Lower leg skin (tissue), 3 donors: ENCODE measurements around the gene KIAA0930.

Source experiments
- POLR2A ChIP-seq, 2 donors: fragments of 450-650 bp; IDR thresholded peaks; one replicate each; pipeline ENCODE4 v1.6.1; 2016 to 2017; ENCODE audit warnings: antibody characterized with exemption in 2 of 2, mild to moderate bottlenecking in 1 of 2, moderate library complexity in 1 of 2
- TF ChIP-seq, protein P1 (sequence below), 3 donors: fragments of 450-650 bp; IDR thresholded peaks; one replicate each; pipeline ENCODE4 v1.5.1; 2016; ENCODE audit warnings: antibody characterized with exemption in 3 of 3, mild to moderate bottlenecking in 3 of 3, moderate library complexity in 2 of 3

DNA sequence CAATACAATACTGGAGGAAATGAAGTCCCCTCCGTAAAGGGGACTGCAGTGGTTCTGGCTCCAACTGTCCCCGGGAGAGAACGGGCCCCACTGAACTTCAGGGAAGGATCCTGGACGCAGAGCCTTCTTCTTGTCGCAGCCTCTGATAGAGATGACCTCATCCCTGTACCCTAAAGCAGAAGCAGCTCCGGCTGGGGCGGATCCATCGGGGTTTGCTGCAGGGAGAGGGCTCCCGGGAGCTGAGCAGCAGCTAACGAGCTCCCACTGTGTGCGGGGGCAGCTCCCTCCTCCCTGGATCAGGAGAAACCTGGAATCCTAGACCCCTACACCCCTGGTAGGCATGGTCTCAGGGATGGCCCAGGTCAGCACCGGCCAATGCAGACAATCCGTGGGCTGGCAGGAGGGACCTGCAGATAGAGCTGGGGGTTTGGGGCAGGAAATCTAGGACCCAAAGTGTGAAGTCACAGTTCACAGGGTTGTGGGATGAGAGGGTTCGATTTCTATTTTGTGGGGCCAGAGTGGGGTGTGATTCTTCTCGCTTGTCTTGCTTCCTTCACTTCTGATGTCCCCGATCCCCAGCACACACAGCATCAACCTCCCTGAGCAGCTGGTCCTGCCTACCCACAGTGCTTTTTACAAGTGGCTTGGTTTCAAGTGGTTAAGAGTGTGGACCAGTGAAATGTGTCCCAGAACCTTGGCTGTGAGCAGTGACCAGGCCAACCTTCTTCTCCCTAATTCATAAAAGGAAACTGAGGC is 12.9 kb downstream of the KIAA0930 start:
- TF ChIP-seq, protein P1, sequence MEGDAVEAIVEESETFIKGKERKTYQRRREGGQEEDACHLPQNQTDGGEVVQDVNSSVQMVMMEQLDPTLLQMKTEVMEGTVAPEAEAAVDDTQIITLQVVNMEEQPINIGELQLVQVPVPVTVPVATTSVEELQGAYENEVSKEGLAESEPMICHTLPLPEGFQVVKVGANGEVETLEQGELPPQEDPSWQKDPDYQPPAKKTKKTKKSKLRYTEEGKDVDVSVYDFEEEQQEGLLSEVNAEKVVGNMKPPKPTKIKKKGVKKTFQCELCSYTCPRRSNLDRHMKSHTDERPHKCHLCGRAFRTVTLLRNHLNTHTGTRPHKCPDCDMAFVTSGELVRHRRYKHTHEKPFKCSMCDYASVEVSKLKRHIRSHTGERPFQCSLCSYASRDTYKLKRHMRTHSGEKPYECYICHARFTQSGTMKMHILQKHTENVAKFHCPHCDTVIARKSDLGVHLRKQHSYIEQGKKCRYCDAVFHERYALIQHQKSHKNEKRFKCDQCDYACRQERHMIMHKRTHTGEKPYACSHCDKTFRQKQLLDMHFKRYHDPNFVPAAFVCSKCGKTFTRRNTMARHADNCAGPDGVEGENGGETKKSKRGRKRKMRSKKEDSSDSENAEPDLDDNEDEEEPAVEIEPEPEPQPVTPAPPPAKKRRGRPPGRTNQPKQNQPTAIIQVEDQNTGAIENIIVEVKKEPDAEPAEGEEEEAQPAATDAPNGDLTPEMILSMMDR (IDR thresholded peaks at IDR 0.05): no peak
- TF ChIP-seq POLR2A (IDR thresholded peaks at IDR 0.05): no peak
